ENCODE measurements around the gene RHCE. TPM values are rescaled to one million over a fixed set of nuclear protein-coding genes. Genes with fewer than 3 reads are reported as not detected.
"Not testable (repeated sequence)": the region's sequence is repeated elsewhere in the genome, so short reads cannot be mapped to it uniquely, and the experiment has no call there.

The RHCE gene
- total RNA-seq, 1 donor from 2014 or later, result 1.4 TPM

GRCh38 chr1:25349606-25350005, 71.0 kb downstream of the RHCE start:
- DNase-seq (ENCODE audit: low spot score), result no peak

GRCh38 chr1:25347556-25347955, 73.1 kb downstream of the RHCE start:
- no peak for DNase-seq (ENCODE audit: low spot score)

- no peak for DNase-seq (ENCODE audit: low spot score)
Observed at GRCh38 chr1:25343872-25344271, 76.8 kb downstream of the RHCE start.

GRCh38 chr1:25342846-25343245, 77.8 kb downstream of the RHCE start:
- no peak for DNase-seq (ENCODE audit: low spot score)

GRCh38 chr1:25341746-25342145, 78.9 kb downstream of the RHCE start:
- no peak for DNase-seq (ENCODE audit: low spot score)

- no peak for DNase-seq (ENCODE audit: low spot score)
Observed at GRCh38 chr1:25338986-25339385, 81.6 kb downstream of the RHCE start.

- DNase-seq (ENCODE audit: low spot score), result peak; percentile 90
Observed at GRCh38 chr1:25338188-25338981, 82.2 kb downstream of the RHCE start, which contains the start of gene TMEM50A. TSS of gene TMEM50A (plus strand) at chr1:25338334. CDS start at chr1:25340487, 2,153 bp downstream.

GRCh38 chr1:25337483-25338187, 83.0 kb downstream of the RHCE start:
- DNase-seq (ENCODE audit: low spot score), result not testable (repeated sequence)

GRCh38 chr1:25336922-25337354, 83.7 kb downstream of the RHCE start:
- DNase-seq (ENCODE audit: low spot score), result not testable (repeated sequence)

- DNase-seq (ENCODE audit: low spot score), result not testable (repeated sequence)
Observed at GRCh38 chr1:25329950-25330349, 90.7 kb downstream of the RHCE start.

- DNase-seq (ENCODE audit: low spot score), result not testable (repeated sequence)
Observed at GRCh38 chr1:25329336-25329735, 91.3 kb downstream of the RHCE start.

GRCh38 chr1:25328791-25329185, 91.8 kb downstream of the RHCE start:
- not testable (repeated sequence) for DNase-seq (ENCODE audit: low spot score)

GRCh38 chr1:25327864-25328790, 92.5 kb downstream of the RHCE start:
- DNase-seq (ENCODE audit: low spot score), result not testable (repeated sequence)

GRCh38 chr1:25324407-25324806, 96.2 kb downstream of the RHCE start:
- not testable (repeated sequence) for DNase-seq (ENCODE audit: low spot score)

- not testable (repeated sequence) for DNase-seq (ENCODE audit: low spot score)
Observed at GRCh38 chr1:25322127-25322526, 98.5 kb downstream of the RHCE start.

GRCh38 chr1:25320314-25320938, 100.2 kb downstream of the RHCE start:
- DNase-seq (ENCODE audit: low spot score), result peak; percentile 5

- DNase-seq (ENCODE audit: low spot score), result not testable (repeated sequence)
Observed at GRCh38 chr1:25312806-25313470, 107.7 kb downstream of the RHCE start.
